CD4-positive, alpha-beta T cell (primary cell): ENCODE measurements around the gene FAM209B. TPM values are rescaled to one million over a fixed set of nuclear protein-coding genes. Genes with fewer than 3 reads are reported as not detected.

ENCODE experiments used
- ATAC-seq: fragments of 200-7000 bp; cut with Tn5 transposase; one replicate; pipeline ENCODE4 v1.10.0; 2022; ENCODE audit warnings: mild to moderate bottlenecking; ENCODE audit not compliant: poor library complexity
- CTCF ChIA-PET: fragments of 350-600 bp; sonication (Branson Sonifier 250); formaldehyde crosslinking; loops from one replicate; lab custom pipeline; 2021; ENCODE audit warnings: antibody characterized with exemption, inconsistent platforms; lab: Charles Lee
- POLR2A ChIA-PET: fragments of 350-600 bp; sonication (Branson Sonifier 250); formaldehyde crosslinking; loops from one replicate; lab custom pipeline; 2021; ENCODE audit warnings: antibody characterized with exemption, inconsistent platforms; lab: Charles Lee
- DNase-seq, 14 experiments: peaks; one replicate each; pipeline ENCODE4 v3.0.0-alpha.2; 2013 to 2020; ENCODE audit warnings: mixed read lengths in 2 of 14
- H3K27ac ChIP-seq, 2 donors: one replicate each; pipeline versions ENCODE4 v1.5.1 to v1.7.0; 2013; ENCODE audit warnings: low read length in 2 of 2, low read depth in 1 of 2, mild to moderate bottlenecking in 1 of 2
- H3K27me3 ChIP-seq, 2 experiments: 1 replicate in 1 of 2; 2 replicates in 1 of 2; pipeline versions ENCODE4 v1.6.1 to v1.7.0; 2013; ENCODE audit warnings: low read length in 2 of 2, control low read depth in 1 of 2, mild to moderate bottlenecking in 1 of 2, moderate library complexity in 1 of 2; ENCODE audit not compliant: insufficient read depth in 2 of 2, control insufficient read depth in 1 of 2
- H3K36me3 ChIP-seq: one replicate; pipeline ENCODE4 v1.6.1; 2013; ENCODE audit warnings: low read length, control low read depth; ENCODE audit not compliant: insufficient read depth
- H3K4me1 ChIP-seq: one replicate; pipeline ENCODE4 v1.6.1; 2013; ENCODE audit warnings: low read length, control low read depth; ENCODE audit not compliant: insufficient read depth
- H3K4me3 ChIP-seq: one replicate; pipeline ENCODE4 v1.5.1; 2013; ENCODE audit warnings: mild to moderate bottlenecking, low read length, moderate library complexity
- H3K9me3 ChIP-seq, 2 experiments: 1 replicate in 1 of 2; 2 replicates in 1 of 2; pipeline versions ENCODE4 v1.6.1 to v1.7.0; 2013; ENCODE audit warnings: low read length in 2 of 2, mild to moderate bottlenecking in 2 of 2, control low read depth in 1 of 2, moderate library complexity in 1 of 2; ENCODE audit not compliant: control insufficient read depth in 1 of 2, insufficient read depth in 1 of 2
- H3K27ac Mint-ChIP-seq: one replicate; pipeline ENCODE4 v1.8.0; 2020; ENCODE audit warnings: mixed read lengths
- H3K27me3 Mint-ChIP-seq: one replicate; pipeline ENCODE4 v1.8.0; 2021; ENCODE audit warnings: mixed read lengths
- H3K36me3 Mint-ChIP-seq: one replicate; pipeline ENCODE4 v1.8.0; 2021; ENCODE audit warnings: low read depth, mixed read lengths
- H3K4me1 Mint-ChIP-seq: one replicate; pipeline ENCODE4 v1.8.0; 2021; ENCODE audit warnings: low read depth, mixed read lengths
- H3K4me3 Mint-ChIP-seq: one replicate; pipeline ENCODE4 v1.8.0; 2020; ENCODE audit warnings: mild to moderate bottlenecking, mixed read lengths
- H3K9me3 Mint-ChIP-seq: one replicate; pipeline ENCODE4 v1.8.0; 2020; ENCODE audit warnings: mixed read lengths
- CTCF ChIP-seq: fragments of 200-600 bp; IDR thresholded peaks from one replicate; pipeline ENCODE4 v1.8.0; 2022; ENCODE audit warnings: antibody characterized with exemption, mild to moderate bottlenecking
- intact Hi-C, 2 experiments: fragments of 100-400 bp; cut with DNase I in 1 of 2; cut with micrococcal nuclease in 1 of 2; formaldehyde crosslinking; loops; one replicate each; pipeline versions ENCODE4 v1.15.1 to v1.9.0; 2023 to 2025; cut with DNase I, micrococcal nuclease
- total RNA-seq, 174 experiments: library from RNA in 2 of 174; stranded (reverse) in 2 of 174; gene quantifications; one replicate each; pipeline ENCODE4 v1.2.3 and lab custom pipeline; 2021 to 2026

Gene FAM209B
- total RNA-seq, 2 experiments from 2014 or later, result 3.1 to 3.9 TPM

- Histone ChIP-seq H3K4me3 (no peak overlapping the region), H3K27me3 (no peaks in the 10 kb centered on the region), H3K4me1 (peaks cover 11% of the 10 kb centered on the region), H3K27ac (no peak overlapping the region), H3K9me3 (peaks cover 0 to 1% of the 10 kb centered on the region in 2 experiments), H3K36me3 (no peaks in the 10 kb centered on the region)
- no peak for DNase-seq
- CTCF ChIA-PET, result no interaction called here
- intact Hi-C loops, result no loop called here
- POLR2A ChIA-PET, result no interaction called here
- ATAC-seq, result no peak
- Mint-ChIP-seq H3K9me3 (peaks cover 2% of the 10 kb centered on the region), H3K27me3 (no peaks in the 10 kb centered on the region), H3K36me3 (peaks cover 9% of the 10 kb centered on the region), H3K4me3 (no peak overlapping the region), H3K27ac (no peak overlapping the region), H3K4me1 (peaks cover 12% of the 10 kb centered on the region)
- TF ChIP-seq CTCF, result no peak
Measured at GRCh38 chr20:56527521-56527920, 5.5 kb upstream of the FAM209B start.

- ATAC-seq (no peak), DNase-seq (no peak)
- Mint-ChIP-seq H3K36me3 (no peaks in the 10 kb centered on the region), H3K4me1 (no peaks in the 10 kb centered on the region), H3K4me3 (no peak overlapping the region), H3K27ac (no peak overlapping the region), H3K9me3 (no peaks in the 10 kb centered on the region), H3K27me3 (no peaks in the 10 kb centered on the region)
- no peaks in the 10 kb centered on the region for H3K36me3 ChIP-seq
- H3K4me1 ChIP-seq, result no peaks in the 10 kb centered on the region
- ChIA-PET CTCF (no interaction called here), POLR2A (no interaction called here)
- intact Hi-C loops, result no loop called here
- no peak overlapping the region for H3K4me3 ChIP-seq
- no peaks in the 10 kb centered on the region for H3K27me3 ChIP-seq
- TF ChIP-seq CTCF, result no peak
- no peak overlapping the region for H3K27ac ChIP-seq
- H3K9me3 ChIP-seq, result no peaks in the 10 kb centered on the region
Measured at GRCh38 chr20:56537997-56538396, 5.0 kb downstream of the FAM209B start.

- DNase-seq, result no peak
- POLR2A ChIA-PET, result no interaction called here
- Mint-ChIP-seq H3K9me3 (no peaks in the 10 kb centered on the region), H3K36me3 (no peaks in the 10 kb centered on the region), H3K27me3 (no peaks in the 10 kb centered on the region), H3K27ac (no peak overlapping the region), H3K4me1 (no peaks in the 10 kb centered on the region), H3K4me3 (no peak overlapping the region)
- Histone ChIP-seq H3K27ac (no peak overlapping the region), H3K4me3 (no peak overlapping the region), H3K27me3 (no peaks in the 10 kb centered on the region), H3K4me1 (no peaks in the 10 kb centered on the region), H3K36me3 (no peaks in the 10 kb centered on the region), H3K9me3 (no peaks in the 10 kb centered on the region)
- ATAC-seq, result no peak
- CTCF ChIA-PET, result no interaction called here
- TF ChIP-seq CTCF, result no peak
- intact Hi-C loops, result no loop called here
Measured at GRCh38 chr20:56540415-56540814, 7.4 kb downstream of the FAM209B start.
